Uterus (tissue), 2 donors: Measurements from ENCODE around the gene CALU.

Experiments used
- POLR2A ChIP-seq, 2 donors: fragments of 450-650 bp; IDR thresholded peaks; one replicate each; pipeline ENCODE4 v1.6.1; 2016; ENCODE audit warnings: antibody characterized with exemption in 2 of 2, mild to moderate bottlenecking in 1 of 2, moderate library complexity in 1 of 2
- TF ChIP-seq, protein P1 (sequence below), 4 experiments: fragments of 200-600 bp in 2 of 4; fragments of 450-650 bp in 2 of 4; sonication (generic) in 2 of 4; IDR thresholded peaks; one replicate each; pipeline ENCODE4 v1.5.1; 2016 to 2019; ENCODE audit warnings: antibody characterized with exemption in 4 of 4, mild to moderate bottlenecking in 2 of 4, moderate library complexity in 1 of 4

DNA sequence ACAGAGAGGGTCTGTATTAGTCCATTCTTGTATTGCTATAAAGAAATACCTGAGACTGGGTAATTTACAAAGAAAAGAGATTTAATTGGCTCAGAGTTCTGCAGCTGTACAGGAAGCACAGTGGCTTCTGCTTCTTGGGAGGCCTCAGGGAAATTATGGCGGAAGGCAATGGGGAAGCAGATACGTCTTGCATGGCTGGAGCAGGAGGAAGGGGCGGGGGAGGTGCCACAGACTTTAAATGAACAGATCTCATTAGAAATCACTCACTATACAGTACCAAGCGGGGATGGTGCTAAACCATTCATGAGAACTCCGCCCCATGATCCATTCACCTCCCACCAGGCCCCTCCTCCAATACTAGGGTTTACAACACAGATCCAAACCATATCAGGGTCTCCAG is 3.7 kb upstream of the CALU start:
- TF ChIP-seq, protein P1, sequence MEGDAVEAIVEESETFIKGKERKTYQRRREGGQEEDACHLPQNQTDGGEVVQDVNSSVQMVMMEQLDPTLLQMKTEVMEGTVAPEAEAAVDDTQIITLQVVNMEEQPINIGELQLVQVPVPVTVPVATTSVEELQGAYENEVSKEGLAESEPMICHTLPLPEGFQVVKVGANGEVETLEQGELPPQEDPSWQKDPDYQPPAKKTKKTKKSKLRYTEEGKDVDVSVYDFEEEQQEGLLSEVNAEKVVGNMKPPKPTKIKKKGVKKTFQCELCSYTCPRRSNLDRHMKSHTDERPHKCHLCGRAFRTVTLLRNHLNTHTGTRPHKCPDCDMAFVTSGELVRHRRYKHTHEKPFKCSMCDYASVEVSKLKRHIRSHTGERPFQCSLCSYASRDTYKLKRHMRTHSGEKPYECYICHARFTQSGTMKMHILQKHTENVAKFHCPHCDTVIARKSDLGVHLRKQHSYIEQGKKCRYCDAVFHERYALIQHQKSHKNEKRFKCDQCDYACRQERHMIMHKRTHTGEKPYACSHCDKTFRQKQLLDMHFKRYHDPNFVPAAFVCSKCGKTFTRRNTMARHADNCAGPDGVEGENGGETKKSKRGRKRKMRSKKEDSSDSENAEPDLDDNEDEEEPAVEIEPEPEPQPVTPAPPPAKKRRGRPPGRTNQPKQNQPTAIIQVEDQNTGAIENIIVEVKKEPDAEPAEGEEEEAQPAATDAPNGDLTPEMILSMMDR (IDR thresholded peaks at IDR 0.05) = no peak
- TF ChIP-seq POLR2A (IDR thresholded peaks at IDR 0.05) = no peak
